OCI-LY1 (cell line): Measurements from ENCODE around the gene MRPL54.
"Not testable (repeated sequence)": the region's sequence is repeated elsewhere in the genome, so short reads cannot be mapped to it uniquely, and the experiment has no call there.

Experiments
- H2AFZ ChIP-seq: fragments of 200-600 bp; sonication (generic), shearing (Covaris generic); 2 replicates; pipeline ENCODE4 v1.6.0; 2014; ENCODE audit warnings: antibody characterized with exemption, mild to moderate bottlenecking, low read length
- H3F3A ChIP-seq: fragments of 200-600 bp; sonication (generic), shearing (Covaris generic); 2 replicates; pipeline ENCODE4 v1.6.0; 2014; ENCODE audit warnings: mild to moderate bottlenecking, antibody characterized with exemption, low read length, moderate library complexity; ENCODE audit not compliant: insufficient read depth
- H3K27ac ChIP-seq: fragments of 200-600 bp; sonication (generic); 2 replicates; pipeline ENCODE4 v1.5.1; 2014; ENCODE audit warnings: low read length, mixed run types, mild to moderate bottlenecking, low read depth; ENCODE audit not compliant: poor library complexity, severe bottlenecking
- H3K27me3 ChIP-seq: fragments of 200-600 bp; sonication (generic); 2 replicates; pipeline ENCODE4 v1.6.0; 2014; ENCODE audit warnings: antibody characterized with exemption, mild to moderate bottlenecking, low read length, moderate library complexity; ENCODE audit not compliant: insufficient read depth
- H3K36me3 ChIP-seq: fragments of 200-600 bp; sonication (generic); 2 replicates; pipeline ENCODE4 v1.6.1; 2014; ENCODE audit warnings: mild to moderate bottlenecking, antibody characterized with exemption, low read length, moderate library complexity, mixed read lengths; ENCODE audit not compliant: insufficient read depth
- H3K4me1 ChIP-seq: fragments of 200-600 bp; sonication (generic); 2 replicates; pipeline ENCODE4 v1.5.1; 2014; ENCODE audit warnings: mild to moderate bottlenecking, low read length, moderate library complexity; ENCODE audit not compliant: insufficient read depth, severe bottlenecking
- H3K4me2 ChIP-seq: fragments of 200-600 bp; sonication (generic), shearing (Covaris generic); 2 replicates; pipeline ENCODE4 v1.6.1; 2014; ENCODE audit warnings: low read length
- H3K4me3 ChIP-seq: fragments of 200-600 bp; sonication (generic); 2 replicates; pipeline ENCODE4 v1.5.1; 2014; ENCODE audit warnings: low read length, low read depth, mild to moderate bottlenecking, mixed read lengths; ENCODE audit not compliant: poor library complexity, severe bottlenecking
- H3K79me2 ChIP-seq: fragments of 200-600 bp; shearing (Covaris generic); 2 replicates; pipeline ENCODE4 v1.6.1; 2016; ENCODE audit warnings: mixed run types, low read length, mixed read lengths; ENCODE audit not compliant: insufficient read depth
- H3K9ac ChIP-seq: fragments of 200-600 bp; sonication (generic), shearing (Covaris generic); 2 replicates; pipeline ENCODE4 v1.6.1; 2014; ENCODE audit warnings: mild to moderate bottlenecking, low read length, mixed read lengths
- H3K9me2 ChIP-seq: fragments of 200-600 bp; sonication (generic), shearing (Covaris generic); 2 replicates; pipeline ENCODE4 v1.6.1; 2014; ENCODE audit warnings: low read depth, mild to moderate bottlenecking, low read length, mixed read lengths
- H3K9me3 ChIP-seq: fragments of 200-600 bp; shearing (Covaris generic); 2 replicates; pipeline ENCODE4 v1.6.1; 2014; ENCODE audit warnings: low read length, mixed read lengths
- H4K20me1 ChIP-seq: fragments of 200-600 bp; sonication (generic), shearing (Covaris generic); 2 replicates; pipeline ENCODE4 v1.6.0; 2016; ENCODE audit warnings: mild to moderate bottlenecking, low read length; ENCODE audit not compliant: insufficient read depth
- EZH2 ChIP-seq: fragments of 200-600 bp; sonication (generic), shearing (Covaris generic); IDR thresholded peaks from 2 replicates; pipeline ENCODE4 v1.8.0; 2017; ENCODE audit warnings: borderline replicate concordance, mixed run types, mild to moderate bottlenecking, antibody characterized with exemption, low read length, moderate library complexity, mixed read lengths
- TF ChIP-seq, protein P1 (sequence below): fragments of 200-600 bp; sonication (generic), shearing (Covaris generic); IDR thresholded peaks from 2 replicates; pipeline ENCODE4 v1.5.1; 2017; ENCODE audit warnings: mild to moderate bottlenecking, antibody characterized with exemption, low read length, moderate library complexity, mixed read lengths

Gene MRPL54

DNA sequence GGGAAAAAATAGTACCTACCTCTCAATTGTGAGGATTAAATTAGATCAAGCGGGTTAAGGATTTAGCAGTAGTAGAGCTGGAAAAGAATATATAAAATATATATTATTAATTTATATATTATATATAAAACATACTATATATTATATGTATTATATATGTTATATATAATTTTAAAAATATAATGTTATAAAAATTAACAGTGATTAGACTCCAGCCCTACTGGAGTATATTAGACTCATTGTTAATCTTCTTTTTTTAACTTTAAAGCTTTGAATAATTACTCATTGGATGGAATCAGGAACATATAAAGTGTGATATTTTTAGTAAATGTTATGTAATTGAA, 380 bp upstream of the MRPL54 start:
- Histone ChIP-seq H3F3A (no peaks in the 10 kb centered on the region), H3K9ac (no peak overlapping the region; the same call in 1 of the 2 replicates), H3K27me3 (no peaks in the 10 kb centered on the region), H3K9me2 (no peaks in the 10 kb centered on the region), H3K79me2 (no peaks in the 10 kb centered on the region), H3K27ac (peak overlapping the region; percentile 90), H3K4me2 (peak overlapping the region; percentile 75), H3K36me3 (peaks cover 26% of the 10 kb centered on the region), H3K4me3 (peak overlapping the region; percentile 84), H3K9me3 (no peaks in the 10 kb centered on the region), H4K20me1 (no peaks in the 10 kb centered on the region), H3K4me1 (peaks cover 25% of the 10 kb centered on the region), H2AFZ (no peak overlapping the region)
- no peak for TF ChIP-seq EZH2
- TF ChIP-seq, protein P1, sequence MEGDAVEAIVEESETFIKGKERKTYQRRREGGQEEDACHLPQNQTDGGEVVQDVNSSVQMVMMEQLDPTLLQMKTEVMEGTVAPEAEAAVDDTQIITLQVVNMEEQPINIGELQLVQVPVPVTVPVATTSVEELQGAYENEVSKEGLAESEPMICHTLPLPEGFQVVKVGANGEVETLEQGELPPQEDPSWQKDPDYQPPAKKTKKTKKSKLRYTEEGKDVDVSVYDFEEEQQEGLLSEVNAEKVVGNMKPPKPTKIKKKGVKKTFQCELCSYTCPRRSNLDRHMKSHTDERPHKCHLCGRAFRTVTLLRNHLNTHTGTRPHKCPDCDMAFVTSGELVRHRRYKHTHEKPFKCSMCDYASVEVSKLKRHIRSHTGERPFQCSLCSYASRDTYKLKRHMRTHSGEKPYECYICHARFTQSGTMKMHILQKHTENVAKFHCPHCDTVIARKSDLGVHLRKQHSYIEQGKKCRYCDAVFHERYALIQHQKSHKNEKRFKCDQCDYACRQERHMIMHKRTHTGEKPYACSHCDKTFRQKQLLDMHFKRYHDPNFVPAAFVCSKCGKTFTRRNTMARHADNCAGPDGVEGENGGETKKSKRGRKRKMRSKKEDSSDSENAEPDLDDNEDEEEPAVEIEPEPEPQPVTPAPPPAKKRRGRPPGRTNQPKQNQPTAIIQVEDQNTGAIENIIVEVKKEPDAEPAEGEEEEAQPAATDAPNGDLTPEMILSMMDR: no peak

DNA sequence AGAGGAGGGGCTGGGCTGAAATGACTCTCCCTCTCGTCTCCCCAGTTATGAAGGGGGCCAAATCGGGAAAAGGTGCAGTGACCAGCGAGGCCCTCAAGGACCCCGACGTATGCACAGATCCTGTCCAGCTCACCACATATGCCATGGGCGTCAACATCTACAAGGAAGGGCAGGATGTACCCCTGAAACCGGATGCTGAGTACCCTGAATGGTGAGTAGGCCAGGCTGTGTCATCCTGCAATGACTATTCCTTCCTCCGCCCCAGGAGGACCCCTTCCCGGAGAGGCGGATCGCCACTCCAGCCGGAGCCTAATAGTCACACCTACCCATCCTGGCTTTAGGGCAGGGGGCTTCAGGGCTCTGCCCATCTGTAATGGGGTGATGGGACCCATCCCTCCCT, 2.6 kb downstream of the MRPL54 start:
- H3K4me1 ChIP-seq: peaks cover 18% of the 10 kb centered on the region
- no peak overlapping the region for H3K4me3 ChIP-seq
- no peaks in the 10 kb centered on the region for H3F3A ChIP-seq
- H3K4me2 ChIP-seq: no peak overlapping the region
- peaks cover 16% of the 10 kb centered on the region for H3K36me3 ChIP-seq
- no peaks in the 10 kb centered on the region for H3K27me3 ChIP-seq
- no peaks in the 10 kb centered on the region for H3K79me2 ChIP-seq
- TF ChIP-seq, protein P1: no peak
- TF ChIP-seq EZH2: no peak
- H2AFZ ChIP-seq: no peak overlapping the region
- no peak overlapping the region for H3K27ac ChIP-seq
- no peaks in the 10 kb centered on the region for H3K9me3 ChIP-seq
- H3K9ac ChIP-seq: no peak overlapping the region
- no peaks in the 10 kb centered on the region for H4K20me1 ChIP-seq
- no peaks in the 10 kb centered on the region for H3K9me2 ChIP-seq

DNA sequence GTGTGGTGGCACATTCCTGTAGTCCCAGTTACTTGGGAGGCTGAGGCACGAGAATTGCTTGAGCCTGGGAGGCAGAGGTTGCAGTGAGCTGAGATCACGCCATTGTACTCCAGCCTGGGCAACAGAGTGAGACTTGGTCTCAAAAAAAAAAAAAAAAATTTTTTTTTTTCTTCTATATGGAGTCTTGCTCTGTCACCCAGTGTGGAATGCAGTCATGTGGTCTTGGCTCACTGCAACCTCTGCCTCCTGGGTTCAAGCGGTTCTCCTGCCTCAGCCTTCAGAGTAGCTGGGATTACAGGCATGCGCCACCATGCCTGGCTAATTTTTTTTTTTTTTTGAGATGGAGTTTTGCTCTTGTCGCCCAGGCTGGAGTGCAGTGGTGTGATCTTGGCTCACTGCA, 3.3 kb downstream of the MRPL54 start:
- H3K79me2 ChIP-seq, H3F3A ChIP-seq, H2AFZ ChIP-seq, H3K27me3 ChIP-seq, H3K4me2 ChIP-seq, H3K27ac ChIP-seq, H4K20me1 ChIP-seq, H3K9ac ChIP-seq, H3K9me2 ChIP-seq, H3K9me3 ChIP-seq, H3K4me3 ChIP-seq: not testable (repeated sequence)
- Histone ChIP-seq H3K4me1 (peaks cover 12% of the 10 kb centered on the region), H3K36me3 (peaks cover 16% of the 10 kb centered on the region)

DNA sequence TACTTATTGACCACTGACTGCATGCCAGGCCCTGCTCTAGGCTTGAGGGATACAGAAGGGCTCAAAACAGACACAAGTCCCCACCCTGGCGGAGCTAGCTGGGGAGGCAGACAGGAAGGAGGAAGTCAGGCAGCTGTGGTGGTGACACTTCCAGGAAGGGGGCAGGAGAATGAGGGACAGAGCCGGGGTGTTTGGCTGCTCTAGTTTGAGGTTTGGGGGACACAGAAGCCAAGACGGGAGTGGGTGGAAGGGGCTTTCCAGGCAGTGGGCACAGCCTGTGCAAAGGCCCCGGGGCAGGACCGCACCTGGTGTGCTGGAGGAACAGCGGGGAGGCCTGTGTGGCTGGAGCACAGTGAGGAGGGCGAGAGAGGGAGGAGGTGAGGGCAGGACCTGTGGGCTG, 4.0 kb downstream of the MRPL54 start:
- H3K9ac ChIP-seq: no peak overlapping the region
- TF ChIP-seq, protein P1: no peak
- TF ChIP-seq EZH2: no peak
- H4K20me1 ChIP-seq: no peaks in the 10 kb centered on the region
- peaks cover 16% of the 10 kb centered on the region for H3K36me3 ChIP-seq
- H3F3A ChIP-seq: no peaks in the 10 kb centered on the region
- H3K4me3 ChIP-seq: no peak overlapping the region
- no peaks in the 10 kb centered on the region for H3K79me2 ChIP-seq
- H3K4me1 ChIP-seq: peaks cover 9% of the 10 kb centered on the region
- no peak overlapping the region for H3K27ac ChIP-seq
- no peak overlapping the region for H2AFZ ChIP-seq
- H3K4me2 ChIP-seq: no peak overlapping the region
- H3K9me3 ChIP-seq: no peaks in the 10 kb centered on the region
- H3K27me3 ChIP-seq: no peaks in the 10 kb centered on the region
- H3K9me2 ChIP-seq: no peaks in the 10 kb centered on the region
